GM18873 (cell line): ENCODE measurements around the gene URB1.
"Not testable (repeated sequence)": the region's sequence is repeated elsewhere in the genome, so short reads cannot be mapped to it uniquely, and the experiment has no call there.

Source experiments
- ATAC-seq: cut with Tn5 transposase; IDR thresholded peaks from one replicate; pipeline ENCODE4 v1.9.1; 2021; ENCODE audit warnings: mild to moderate bottlenecking, moderate library complexity, moderate number of reproducible peaks; ENCODE audit not compliant: unreplicated experiment, low FRiP score

URB1 gene

GRCh38 chr21:32322103-32322502 lies 70.7 kb downstream of the URB1 start:
- no peak for ATAC-seq

DNA sequence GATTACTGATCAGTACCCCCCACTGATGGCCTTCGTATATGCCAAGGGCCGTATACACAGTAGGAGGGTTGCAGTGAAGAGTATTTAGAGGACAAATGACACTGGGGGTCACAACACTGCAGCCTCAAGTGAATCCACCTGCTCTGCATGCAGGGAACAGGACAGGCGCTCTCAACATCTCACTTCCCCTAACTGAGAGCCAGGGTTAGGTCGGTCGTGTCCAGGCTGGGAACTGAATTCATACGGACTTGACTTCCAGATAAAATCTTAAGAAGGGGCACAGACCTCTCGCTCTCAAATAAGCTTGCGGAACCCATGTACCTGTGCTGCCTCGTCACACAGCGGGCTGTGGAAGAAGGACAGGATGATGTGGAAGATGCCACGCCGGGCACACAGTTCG lies 71.3 kb downstream of the URB1 start:
- no peak for ATAC-seq

GRCh38 chr21:32320726-32321125 lies 72.1 kb downstream of the URB1 start:
- no peak for ATAC-seq

- no peak for ATAC-seq
Observed at GRCh38 chr21:32320059-32320458, 72.8 kb downstream of the URB1 start.

DNA sequence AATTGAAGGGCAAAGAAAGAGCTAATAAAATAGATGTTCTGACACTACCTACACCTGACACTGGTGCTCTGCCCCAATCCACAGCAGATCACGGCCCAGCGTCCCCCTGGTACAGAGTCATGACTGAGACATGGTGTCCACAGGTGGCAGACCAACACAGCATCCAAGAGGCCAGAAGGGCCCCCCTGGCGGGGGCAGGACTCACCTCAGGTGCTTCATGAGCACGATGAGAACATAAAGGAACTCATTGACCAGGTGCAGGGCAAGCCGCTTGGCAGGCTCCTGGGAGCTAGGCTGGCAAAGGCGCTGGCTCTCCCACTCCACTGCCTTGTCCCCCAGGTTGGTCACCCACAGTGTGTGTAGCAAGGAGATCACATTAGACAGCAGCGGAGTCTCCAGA lies 73.8 kb downstream of the URB1 start:
- ATAC-seq = no peak

DNA sequence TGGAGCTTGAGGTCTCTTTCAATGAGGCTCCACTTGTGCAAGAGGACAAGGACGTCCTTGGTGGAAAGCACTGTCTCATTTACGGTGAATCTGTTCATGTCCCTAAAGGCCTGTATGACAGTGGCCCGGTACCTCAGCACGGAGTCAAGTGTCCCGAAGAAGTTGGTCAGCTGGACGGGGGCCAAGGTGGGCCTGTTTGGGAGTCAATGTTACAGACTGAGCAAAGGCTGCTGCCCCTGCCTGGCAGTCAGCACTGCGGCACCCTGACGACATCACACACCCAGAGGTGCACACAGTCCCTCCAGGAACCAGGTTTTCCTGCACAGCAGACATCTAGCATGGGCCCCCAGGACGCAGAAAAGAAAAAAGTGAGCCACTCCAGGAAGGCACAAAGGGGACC lies 75.1 kb downstream of the URB1 start:
- ATAC-seq = no peak

GRCh38 chr21:32316361-32317215 lies 76.2 kb downstream of the URB1 start:
- ATAC-seq = no peak

DNA sequence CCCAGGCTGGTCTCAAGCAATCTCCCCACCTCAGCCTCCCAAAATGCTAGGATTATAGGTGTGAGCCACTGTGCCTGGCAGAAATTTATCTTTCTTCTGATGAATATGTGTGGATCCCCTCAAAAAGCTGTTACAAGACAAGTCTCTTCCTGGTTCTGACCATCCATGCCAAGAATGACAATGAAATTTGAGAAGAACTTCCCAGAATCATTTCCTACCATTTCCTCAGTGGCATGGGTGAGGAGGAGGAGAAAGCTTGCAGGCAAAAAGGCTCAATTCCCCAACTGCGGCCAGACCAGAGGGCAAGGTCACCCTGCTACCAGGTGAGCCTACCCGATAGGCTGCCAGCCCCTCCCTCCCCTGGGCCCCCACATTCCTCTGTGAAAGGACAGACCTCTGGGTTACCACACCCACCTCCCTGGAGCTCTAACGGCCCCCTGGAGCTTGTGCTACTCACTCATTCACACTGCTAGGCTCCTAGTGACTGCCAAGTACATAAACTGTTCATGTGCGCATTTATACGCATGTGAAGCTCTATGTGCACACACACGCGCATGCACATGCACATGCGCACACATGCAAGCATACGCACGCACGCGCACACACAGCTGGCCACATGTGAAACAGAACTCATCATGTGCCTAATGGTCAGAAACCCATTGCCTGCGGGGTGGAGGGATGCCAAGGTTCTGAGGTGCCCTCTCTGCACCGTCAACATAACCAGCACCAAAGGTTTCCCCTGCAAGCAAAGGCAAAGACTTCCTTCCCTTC lies 77.1 kb downstream of the URB1 start:
- no peak for ATAC-seq

DNA sequence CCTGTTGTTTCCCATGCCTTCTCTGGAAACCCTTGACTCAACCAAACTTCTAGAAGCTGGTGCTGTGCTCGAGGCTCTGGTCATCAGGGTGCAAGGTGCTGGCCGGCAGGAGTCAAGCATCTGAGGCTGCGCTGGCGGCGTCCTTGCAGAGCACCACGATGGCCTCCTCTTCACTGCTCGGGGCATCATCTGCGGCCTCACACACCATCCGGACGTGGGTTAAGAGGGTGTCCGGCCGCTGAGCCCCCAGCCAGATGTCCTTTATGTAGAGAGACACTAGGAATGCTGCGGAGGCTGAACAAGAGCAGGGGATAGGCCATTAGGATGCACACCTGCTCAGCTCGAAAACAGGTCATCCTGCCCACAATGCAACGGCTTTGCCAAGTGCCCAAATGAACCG lies 78.0 kb downstream of the URB1 start:
- ATAC-seq = no peak

DNA sequence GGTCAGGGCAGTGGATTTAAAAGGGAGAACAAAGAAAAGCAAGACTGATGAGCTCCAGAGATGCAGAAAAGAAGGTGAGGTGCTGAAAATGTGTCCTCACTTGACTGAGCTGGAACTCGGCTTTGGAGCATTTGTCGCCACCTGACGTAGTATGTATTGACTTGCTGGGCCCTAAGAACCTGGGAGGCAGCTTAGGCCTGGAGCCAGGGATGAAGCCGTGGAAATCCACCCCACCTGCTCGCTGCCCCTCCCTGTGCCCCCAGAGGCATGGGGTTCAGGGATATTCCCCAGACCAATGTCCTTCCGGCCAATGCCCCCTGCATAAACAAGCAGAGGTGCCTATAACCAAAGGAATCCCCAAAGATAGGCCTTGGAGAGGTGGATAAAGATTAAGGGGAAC lies 79.8 kb downstream of the URB1 start:
- no peak for ATAC-seq

- no peak for ATAC-seq
Observed at GRCh38 chr21:32312326-32312725, 80.5 kb downstream of the URB1 start.

- ATAC-seq = no peak
Observed at GRCh38 chr21:32311621-32312020, 81.2 kb downstream of the URB1 start.

DNA sequence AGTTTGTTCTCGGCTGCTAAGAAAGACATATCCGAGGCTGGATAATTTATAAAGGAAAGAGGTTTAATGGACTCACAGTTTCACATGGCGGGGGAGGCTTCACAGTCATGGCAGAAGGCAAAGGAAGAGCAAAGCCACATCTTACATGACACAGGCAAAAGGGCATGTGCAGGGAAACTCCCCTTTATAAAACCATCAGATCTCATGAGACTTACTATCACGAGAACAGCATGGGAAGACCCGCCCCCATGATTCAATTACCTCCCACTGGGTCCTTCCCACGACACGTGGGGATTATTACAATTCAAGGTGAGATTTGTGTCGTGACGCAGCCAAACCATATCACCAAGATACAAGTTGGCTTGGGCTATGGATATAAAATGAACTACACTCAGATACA lies 81.8 kb downstream of the URB1 start:
- ATAC-seq = not testable (repeated sequence)

DNA sequence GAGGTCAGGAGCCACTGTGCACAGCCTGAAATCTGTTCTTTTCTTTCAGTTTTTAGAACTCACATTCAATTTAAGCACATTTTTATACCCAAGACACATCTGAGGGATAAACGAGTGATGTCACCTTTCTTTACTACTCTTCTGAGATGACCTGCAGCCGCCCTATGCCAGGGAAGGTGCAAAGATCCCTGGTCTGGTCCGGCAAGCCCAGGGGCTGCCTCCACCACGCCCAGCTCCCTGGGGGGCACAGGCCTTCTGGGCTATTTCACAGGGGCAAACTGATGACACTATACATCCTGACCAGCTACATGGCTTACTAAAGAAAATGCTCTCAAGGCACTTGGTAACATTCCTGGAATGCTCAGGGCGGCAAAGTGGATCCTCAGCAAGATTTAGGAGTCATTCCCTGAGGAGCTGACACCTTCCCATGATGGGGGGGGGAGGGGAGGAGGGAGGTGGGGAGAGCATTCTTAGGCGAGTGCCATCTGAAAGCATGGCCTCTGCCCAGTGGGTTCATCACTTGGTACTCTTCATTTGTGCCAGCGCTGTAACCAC lies 82.8 kb downstream of the URB1 start:
- no peak for ATAC-seq

DNA sequence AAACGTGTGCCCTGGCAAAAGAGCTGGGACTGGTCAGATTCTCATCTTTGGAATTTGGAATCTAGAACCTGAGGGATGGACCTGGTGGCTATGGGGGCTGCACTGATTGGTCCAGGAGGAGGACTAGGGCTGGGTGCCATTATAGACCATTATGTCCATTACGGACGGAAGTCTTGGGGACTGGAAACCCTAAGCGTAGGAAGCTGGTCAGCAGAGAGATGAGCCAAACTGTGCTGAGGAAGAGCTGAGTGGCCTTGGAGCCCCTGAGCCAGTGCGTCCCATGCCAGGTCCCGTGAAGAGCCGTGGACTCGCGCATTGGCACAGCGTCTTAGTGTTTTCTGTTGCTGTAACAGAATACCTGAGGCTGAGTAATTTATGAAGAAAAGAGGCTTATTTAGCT lies 84.1 kb downstream of the URB1 start:
- ATAC-seq = no peak

DNA sequence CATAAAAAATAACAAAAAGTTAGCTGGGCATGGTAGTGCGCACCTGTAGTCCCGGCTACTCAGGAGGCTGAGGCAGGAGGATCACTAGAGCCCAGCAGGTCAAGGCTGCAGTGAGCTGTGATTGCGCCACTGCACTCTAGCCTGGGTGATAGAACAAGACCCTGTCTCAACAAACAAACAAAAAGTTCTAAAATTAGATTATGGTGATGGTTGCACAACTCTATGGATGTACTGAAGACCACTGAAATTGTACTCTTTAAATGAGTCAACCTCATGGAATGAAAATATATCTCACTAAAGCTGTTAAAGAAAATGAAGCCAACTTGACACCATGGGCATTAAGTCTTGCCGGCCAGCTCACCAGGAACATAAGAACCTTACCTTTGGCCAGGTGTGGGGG lies 85.1 kb downstream of the URB1 start:
- no peak for ATAC-seq

GRCh38 chr21:32306021-32306780 lies 86.6 kb downstream of the URB1 start:
- no peak for ATAC-seq

DNA sequence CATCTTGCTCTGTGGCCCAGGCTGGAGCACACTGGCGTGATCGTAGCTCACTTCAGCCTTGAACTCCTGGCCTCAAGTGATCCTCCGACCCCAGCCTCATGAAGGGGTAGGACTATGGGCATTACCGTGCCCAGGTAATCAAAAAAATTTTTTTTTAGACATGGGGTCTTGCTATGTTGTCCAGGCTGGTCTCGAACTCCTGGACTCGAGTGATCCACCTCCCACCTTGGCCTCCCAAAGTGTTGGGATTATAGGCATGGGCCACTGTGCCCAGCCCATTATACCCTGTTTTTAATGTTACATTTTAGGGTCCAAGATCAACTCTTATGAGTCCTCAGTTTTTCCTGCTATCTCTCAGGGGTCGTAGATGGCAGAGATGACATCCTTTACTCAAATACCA lies 87.8 kb downstream of the URB1 start:
- ATAC-seq = no peak

DNA sequence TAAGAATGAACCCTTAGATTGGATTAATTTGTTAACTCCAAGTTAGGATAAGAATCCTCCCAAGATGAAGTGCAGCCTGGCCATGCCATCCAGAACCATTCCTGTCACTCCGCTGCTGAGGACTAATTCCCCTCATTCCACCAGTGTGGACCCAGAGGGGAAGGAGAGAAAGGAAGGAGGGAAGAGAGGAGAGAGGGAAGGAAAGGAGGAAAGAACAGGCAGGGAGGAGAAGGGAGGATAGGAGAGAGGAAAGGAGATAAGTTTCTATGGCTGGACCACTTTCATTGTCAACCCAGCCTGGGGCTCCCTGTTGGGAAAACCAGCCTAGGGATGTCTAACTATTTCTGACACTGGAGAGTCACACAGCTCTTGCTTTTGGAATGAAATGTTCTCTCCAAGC lies 89.4 kb downstream of the URB1 start:
- ATAC-seq = no peak

DNA sequence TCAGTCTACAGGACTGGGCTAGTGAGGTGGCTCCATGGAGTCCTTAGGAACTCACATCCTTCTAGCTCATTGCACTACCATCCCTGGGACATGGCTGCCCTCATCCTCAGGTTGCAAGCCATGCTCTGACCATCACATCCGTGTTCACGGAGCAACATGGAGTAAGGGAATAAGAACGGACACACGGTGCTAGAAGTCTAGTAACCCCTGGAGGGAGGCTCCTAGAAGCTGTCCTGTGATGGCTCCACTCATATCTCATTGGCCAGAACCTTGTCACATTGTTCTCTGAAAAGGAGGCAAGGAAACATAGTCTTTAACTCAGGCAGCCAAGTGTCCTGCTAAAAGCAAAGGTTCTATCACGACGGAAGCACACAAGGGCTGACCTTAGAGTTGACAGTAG lies 90.3 kb downstream of the URB1 start:
- no peak for ATAC-seq

DNA sequence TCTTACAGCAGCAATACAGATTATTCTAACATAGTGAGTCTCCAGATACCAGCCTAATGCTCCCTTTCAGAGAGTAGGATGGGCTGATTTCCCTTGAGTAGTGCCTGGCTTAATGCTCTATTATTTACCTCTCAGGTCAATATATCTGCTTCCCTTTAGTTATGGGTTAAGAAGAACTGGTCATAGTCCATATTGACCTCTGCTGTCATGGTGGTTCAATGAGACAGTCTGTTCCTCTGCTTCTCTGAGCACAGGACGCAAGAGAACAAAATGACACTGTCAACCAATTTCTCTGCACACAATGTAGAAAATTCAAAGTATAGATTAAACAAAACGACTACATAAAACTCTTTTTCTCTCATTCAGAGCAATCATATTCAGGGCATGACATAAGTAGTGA lies 91.2 kb downstream of the URB1 start:
- ATAC-seq = no peak
